K562 (cell line): ENCODE data around the gene AHCYL1. TPM values are rescaled to one million over a fixed set of nuclear protein-coding genes. Genes with fewer than 3 reads are reported as not detected.

Experiments used
- CEBPG ChIP-seq, 3 experiments: fragments of 200-800 bp in 1 of 3; sonication (Bioruptor generic) in 1 of 3; sonication (generic) in 1 of 3; formaldehyde crosslinking in 1 of 3; IDR thresholded peaks in 2 of 3; conservative IDR thresholded peaks in 1 of 3; 2 replicates each; pipeline versions ENCODE4 v1.6.1 to v1.8.0; 2016 to 2022; ENCODE audit warnings: missing compliant biosample characterization in 2 of 3, missing genetic modification characterization in 2 of 3, mild to moderate bottlenecking in 1 of 3, missing genetic modification reagents in 1 of 3
- FOXK2 ChIP-seq, 2 experiments: fragments of 450-650 bp; IDR thresholded peaks in 1 of 2; conservative IDR thresholded peaks in 1 of 2; 2 replicates each; pipeline ENCODE4 v1.6.1; 2016; ENCODE audit warnings: low read depth in 2 of 2, mild to moderate bottlenecking in 1 of 2
- GTF2E2 ChIP-seq: fragments of 200-800 bp; sonication (Bioruptor generic); IDR thresholded peaks from 2 replicates; pipeline ENCODE4 v1.6.1; 2016; ENCODE audit warnings: missing genetic modification characterization, missing compliant biosample characterization
- IRF2 ChIP-seq: sonication (generic); formaldehyde crosslinking; IDR thresholded peaks from 2 replicates; pipeline ENCODE4 v1.8.1; 2022; ENCODE audit warnings: mild to moderate bottlenecking, missing genetic modification reagents
- MECOM ChIP-seq: fragments of 250-450 bp; sonication (Bioruptor Pico); IDR thresholded peaks from 2 replicates; pipeline ENCODE4 v1.8.0; 2022; ENCODE audit warnings: inconsistent platforms
- SIX5 ChIP-seq, 2 experiments: IDR thresholded peaks; 2 replicates each; pipeline ENCODE4 v1.6.1; 2011; ENCODE audit warnings: low read length in 2 of 2, borderline replicate concordance in 1 of 2, low read depth in 1 of 2, mild to moderate bottlenecking in 1 of 2, moderate library complexity in 1 of 2; ENCODE audit not compliant: insufficient read depth in 1 of 2
- TBL1XR1 ChIP-seq, 2 experiments: IDR thresholded peaks; 2 replicates each; pipeline ENCODE4 v1.6.1; 2012; ENCODE audit warnings: improper control_type of control experiment in 2 of 2, low read length in 2 of 2, mild to moderate bottlenecking in 1 of 2
- TFAP4 ChIP-seq: sonication (generic); formaldehyde crosslinking; IDR thresholded peaks from 2 replicates; pipeline ENCODE4 v1.8.0; 2022; ENCODE audit warnings: missing genetic modification reagents, mild to moderate bottlenecking, moderate library complexity, borderline replicate concordance
- ZNF12 ChIP-seq: sonication (generic); formaldehyde crosslinking; IDR thresholded peaks from 2 replicates; pipeline ENCODE4 v1.4.0; 2020; ENCODE audit warnings: mild to moderate bottlenecking, missing genetic modification reagents
- ZNF124 ChIP-seq: sonication (generic); formaldehyde crosslinking; IDR thresholded peaks from 2 replicates; pipeline ENCODE4 v1.8.1; 2022; ENCODE audit warnings: missing genetic modification reagents
- ZNF133 ChIP-seq: fragments of 250-450 bp; sonication (Bioruptor Pico); IDR thresholded peaks from 2 replicates; pipeline ENCODE4 v1.4.0; 2020; ENCODE audit warnings: mild to moderate bottlenecking
- ZNF263 ChIP-seq: sonication (generic); formaldehyde crosslinking; IDR thresholded peaks from 2 replicates; pipeline ENCODE4 v1.8.0; 2022; ENCODE audit warnings: mild to moderate bottlenecking, missing genetic modification reagents, borderline replicate concordance
- polyA plus RNA-seq, 8 experiments: library from polyadenylated mRNA; depleted of rRNA in 4 of 8; stranded (reverse) in 5 of 8; unstranded in 3 of 8; fragments of >200 nt; fragmentation: Nextera tagmentation in 2 of 8; fragmentation: Illumina TruSeq in 1 of 8; extraction: Ambion mirVana in 2 of 8; extraction: Trizol in 1 of 8; gene quantifications; 2 replicates each; pipeline versions ENCODE4 v1.2.1 to v1.2.3, GENCODE V29; 2011 to 2014; ENCODE audit warnings: inconsistent platforms in 1 of 8, missing spikeins in 1 of 8
- total RNA-seq, 7 experiments: library from RNA; depleted of rRNA in 6 of 7; stranded (reverse); fragments of >200 nt in 6 of 7; fragmentation: Illumina TruSeq in 2 of 7; extraction: Trizol in 2 of 7; gene quantifications; 2 replicates each; pipeline versions ENCODE4 v1.2.1 to v1.2.3, GENCODE V29; 2011 to 2021; ENCODE audit warnings: low replicate concordance in 1 of 7
- TF ChIP-seq, protein P1 (sequence below): sonication (generic); formaldehyde crosslinking; IDR thresholded peaks from 2 replicates; pipeline ENCODE4 v1.8.0; 2023; ENCODE audit warnings: missing genetic modification reagents, mild to moderate bottlenecking, borderline replicate concordance
- TF ChIP-seq, protein P2 (sequence below): fragments of 450-650 bp; formaldehyde crosslinking; IDR thresholded peaks from 2 replicates; pipeline ENCODE4 v1.4.0; 2020; ENCODE audit warnings: mild to moderate bottlenecking, moderate library complexity
- TF ChIP-seq, protein P3 (sequence below), 2 experiments: IDR thresholded peaks; 2 replicates each; pipeline ENCODE4 v1.6.1; 2011; ENCODE audit warnings: borderline replicate concordance in 1 of 2, control low read depth in 1 of 2, low read depth in 1 of 2, low read length in 1 of 2, mild to moderate bottlenecking in 1 of 2, mixed read lengths in 1 of 2, moderate library complexity in 1 of 2; ENCODE audit not compliant: insufficient read depth in 1 of 2, insufficient read length in 1 of 2, poor library complexity in 1 of 2, severe bottlenecking in 1 of 2; ENCODE audit errors: extremely low read depth in 1 of 2

Gene AHCYL1
- total and polyA plus RNA-seq, 9 of the 15 experiments (the other 6 are each of a cell fraction or from before 2014, with no cell fraction given): 27.3 to 118 (median 44.5) TPM

- TF ChIP-seq, protein P1, sequence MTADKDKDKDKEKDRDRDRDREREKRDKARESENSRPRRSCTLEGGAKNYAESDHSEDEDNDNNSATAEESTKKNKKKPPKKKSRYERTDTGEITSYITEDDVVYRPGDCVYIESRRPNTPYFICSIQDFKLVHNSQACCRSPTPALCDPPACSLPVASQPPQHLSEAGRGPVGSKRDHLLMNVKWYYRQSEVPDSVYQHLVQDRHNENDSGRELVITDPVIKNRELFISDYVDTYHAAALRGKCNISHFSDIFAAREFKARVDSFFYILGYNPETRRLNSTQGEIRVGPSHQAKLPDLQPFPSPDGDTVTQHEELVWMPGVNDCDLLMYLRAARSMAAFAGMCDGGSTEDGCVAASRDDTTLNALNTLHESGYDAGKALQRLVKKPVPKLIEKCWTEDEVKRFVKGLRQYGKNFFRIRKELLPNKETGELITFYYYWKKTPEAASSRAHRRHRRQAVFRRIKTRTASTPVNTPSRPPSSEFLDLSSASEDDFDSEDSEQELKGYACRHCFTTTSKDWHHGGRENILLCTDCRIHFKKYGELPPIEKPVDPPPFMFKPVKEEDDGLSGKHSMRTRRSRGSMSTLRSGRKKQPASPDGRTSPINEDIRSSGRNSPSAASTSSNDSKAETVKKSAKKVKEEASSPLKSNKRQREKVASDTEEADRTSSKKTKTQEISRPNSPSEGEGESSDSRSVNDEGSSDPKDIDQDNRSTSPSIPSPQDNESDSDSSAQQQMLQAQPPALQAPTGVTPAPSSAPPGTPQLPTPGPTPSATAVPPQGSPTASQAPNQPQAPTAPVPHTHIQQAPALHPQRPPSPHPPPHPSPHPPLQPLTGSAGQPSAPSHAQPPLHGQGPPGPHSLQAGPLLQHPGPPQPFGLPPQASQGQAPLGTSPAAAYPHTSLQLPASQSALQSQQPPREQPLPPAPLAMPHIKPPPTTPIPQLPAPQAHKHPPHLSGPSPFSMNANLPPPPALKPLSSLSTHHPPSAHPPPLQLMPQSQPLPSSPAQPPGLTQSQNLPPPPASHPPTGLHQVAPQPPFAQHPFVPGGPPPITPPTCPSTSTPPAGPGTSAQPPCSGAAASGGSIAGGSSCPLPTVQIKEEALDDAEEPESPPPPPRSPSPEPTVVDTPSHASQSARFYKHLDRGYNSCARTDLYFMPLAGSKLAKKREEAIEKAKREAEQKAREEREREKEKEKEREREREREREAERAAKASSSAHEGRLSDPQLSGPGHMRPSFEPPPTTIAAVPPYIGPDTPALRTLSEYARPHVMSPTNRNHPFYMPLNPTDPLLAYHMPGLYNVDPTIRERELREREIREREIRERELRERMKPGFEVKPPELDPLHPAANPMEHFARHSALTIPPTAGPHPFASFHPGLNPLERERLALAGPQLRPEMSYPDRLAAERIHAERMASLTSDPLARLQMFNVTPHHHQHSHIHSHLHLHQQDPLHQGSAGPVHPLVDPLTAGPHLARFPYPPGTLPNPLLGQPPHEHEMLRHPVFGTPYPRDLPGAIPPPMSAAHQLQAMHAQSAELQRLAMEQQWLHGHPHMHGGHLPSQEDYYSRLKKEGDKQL: no peak
- TF ChIP-seq ZNF263 (CRISPR knock-in tag): peak; percentile 82
- peak; percentile 69; the same call in 1 of the 2 replicates for TF ChIP-seq ZNF133 (CRISPR knock-in tag)
- 0 out of 2 replicates have a peak, but pooled peaks have one; percentile 48 for TF ChIP-seq ZNF124 (CRISPR knock-in tag)
- TF ChIP-seq CEBPG (CRISPR knock-in tag; IDR thresholded peaks at IDR 0.05): peak; percentile 58
- no peak for TF ChIP-seq CEBPG (tag; conservative IDR thresholded peaks at IDR 0.05 in 1 of 2, IDR thresholded peaks at IDR 0.05 in 1 of 2)
- TF ChIP-seq, protein P2, sequence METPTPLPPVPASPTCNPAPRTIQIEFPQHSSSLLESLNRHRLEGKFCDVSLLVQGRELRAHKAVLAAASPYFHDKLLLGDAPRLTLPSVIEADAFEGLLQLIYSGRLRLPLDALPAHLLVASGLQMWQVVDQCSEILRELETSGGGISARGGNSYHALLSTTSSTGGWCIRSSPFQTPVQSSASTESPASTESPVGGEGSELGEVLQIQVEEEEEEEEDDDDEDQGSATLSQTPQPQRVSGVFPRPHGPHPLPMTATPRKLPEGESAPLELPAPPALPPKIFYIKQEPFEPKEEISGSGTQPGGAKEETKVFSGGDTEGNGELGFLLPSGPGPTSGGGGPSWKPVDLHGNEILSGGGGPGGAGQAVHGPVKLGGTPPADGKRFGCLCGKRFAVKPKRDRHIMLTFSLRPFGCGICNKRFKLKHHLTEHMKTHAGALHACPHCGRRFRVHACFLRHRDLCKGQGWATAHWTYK (CRISPR knock-in tag): peak; percentile 72
- TF ChIP-seq ZNF12: no peak
- TF ChIP-seq GTF2E2 (tag): peak; percentile 71
- TF ChIP-seq SIX5 (IDR thresholded peaks at IDR 0.05; ENCODE audit: borderline replicate concordance in 1 of 2, insufficient read depth in 1 of 2, low read depth in 1 of 2, low read length in 2 of 2): peak; percentile 66 to 68; a peak in 3 of 4 replicates
- peak in 1 of 2 experiments; percentile 73; a peak in 1 of 4 replicates for TF ChIP-seq TBL1XR1 (IDR thresholded peaks at IDR 0.05; ENCODE audit: low read length in 2 of 2)
- TF ChIP-seq, protein P3, sequence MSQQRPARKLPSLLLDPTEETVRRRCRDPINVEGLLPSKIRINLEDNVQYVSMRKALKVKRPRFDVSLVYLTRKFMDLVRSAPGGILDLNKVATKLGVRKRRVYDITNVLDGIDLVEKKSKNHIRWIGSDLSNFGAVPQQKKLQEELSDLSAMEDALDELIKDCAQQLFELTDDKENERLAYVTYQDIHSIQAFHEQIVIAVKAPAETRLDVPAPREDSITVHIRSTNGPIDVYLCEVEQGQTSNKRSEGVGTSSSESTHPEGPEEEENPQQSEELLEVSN (IDR thresholded peaks at IDR 0.05; ENCODE audit: borderline replicate concordance in 1 of 2, extremely low read depth in 1 of 2, insufficient read depth in 1 of 2, insufficient read length in 1 of 2, low read depth in 1 of 2, low read length in 1 of 2, poor library complexity in 1 of 2, severe bottlenecking in 1 of 2): peak; percentile 71 to 83
- TF ChIP-seq IRF2 (CRISPR knock-in tag): 0 out of 2 replicates have a peak, but pooled peaks have one; percentile 17
- peak in 1 of 2 experiments; percentile 64; a peak in 1 of 4 replicates for TF ChIP-seq FOXK2 (conservative IDR thresholded peaks at IDR 0.05 in 1 of 2, IDR thresholded peaks at IDR 0.05 in 1 of 2; ENCODE audit: low read depth in 2 of 2)
- TF ChIP-seq TFAP4 (CRISPR knock-in tag): peak; percentile 90
- TF ChIP-seq MECOM: no peak
These were observed at the start of gene AHCYL1 (continued) for GRCh38 chr1:109984456-109985246.
